GM13977 (cell line): ENCODE results near the gene SPARCL1.

ENCODE experiments used
- DNase-seq: peaks from one replicate; pipeline ENCODE4 v3.0.0; 2012; ENCODE audit warnings: low spot score
- in situ Hi-C: fragments of 300-500 bp; cut with MboI; formaldehyde crosslinking; loops from one replicate; pipeline ENCODE4 v1.12.0; 2022; ENCODE audit warnings: low sequenced_read_pairs, low pct_unique_long_range_greater_than_20kb, mixed read lengths, inconsistent platforms; ENCODE audit not compliant: unreplicated experiment
- TF ChIP-seq, protein P1 (sequence below): IDR thresholded peaks from 2 replicates; pipeline ENCODE4 v1.5.1; 2012; ENCODE audit warnings: mild to moderate bottlenecking, control low read depth; ENCODE audit not compliant: insufficient read depth; ENCODE audit errors: extremely low read depth, missing control alignments

The SPARCL1 gene

DNA sequence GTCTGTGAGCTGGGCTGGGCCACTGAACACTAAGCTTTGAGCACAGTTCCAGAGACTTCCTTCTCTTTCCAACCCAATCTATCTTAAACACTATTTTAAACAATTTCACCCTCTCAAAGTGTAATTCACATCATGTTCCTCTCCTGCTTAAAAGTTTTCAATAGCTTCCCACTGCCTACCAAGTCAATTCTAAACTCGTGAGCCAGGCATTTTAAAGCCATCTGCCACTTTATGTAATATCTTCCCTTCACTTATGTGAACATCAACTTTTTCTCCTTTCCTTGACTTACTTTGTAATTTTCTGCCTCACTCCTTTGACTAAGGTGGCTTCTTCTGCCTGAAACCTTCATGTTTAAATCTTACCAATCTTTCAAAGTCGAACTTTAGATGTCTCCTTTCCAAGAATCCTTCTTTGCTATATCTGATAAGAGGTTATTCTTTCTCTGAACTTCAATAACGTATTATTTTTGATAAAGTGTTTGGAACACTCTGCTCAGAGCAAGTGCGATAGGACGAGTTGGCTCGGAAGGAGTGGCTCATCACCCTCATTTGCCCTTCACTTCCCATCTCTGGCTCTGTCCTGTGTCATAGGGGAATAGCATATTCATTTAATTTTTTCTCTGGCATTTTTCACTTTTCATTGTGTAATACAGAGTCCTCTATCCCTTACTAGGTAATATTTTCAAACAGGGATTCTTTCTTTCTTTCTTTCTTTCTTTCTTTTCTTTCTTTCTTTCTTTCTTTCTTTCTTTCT lies 13.0 kb upstream of the SPARCL1 start:
- DNase-seq, result no peak
- in situ Hi-C loops, result no loop called here
- TF ChIP-seq, protein P1, sequence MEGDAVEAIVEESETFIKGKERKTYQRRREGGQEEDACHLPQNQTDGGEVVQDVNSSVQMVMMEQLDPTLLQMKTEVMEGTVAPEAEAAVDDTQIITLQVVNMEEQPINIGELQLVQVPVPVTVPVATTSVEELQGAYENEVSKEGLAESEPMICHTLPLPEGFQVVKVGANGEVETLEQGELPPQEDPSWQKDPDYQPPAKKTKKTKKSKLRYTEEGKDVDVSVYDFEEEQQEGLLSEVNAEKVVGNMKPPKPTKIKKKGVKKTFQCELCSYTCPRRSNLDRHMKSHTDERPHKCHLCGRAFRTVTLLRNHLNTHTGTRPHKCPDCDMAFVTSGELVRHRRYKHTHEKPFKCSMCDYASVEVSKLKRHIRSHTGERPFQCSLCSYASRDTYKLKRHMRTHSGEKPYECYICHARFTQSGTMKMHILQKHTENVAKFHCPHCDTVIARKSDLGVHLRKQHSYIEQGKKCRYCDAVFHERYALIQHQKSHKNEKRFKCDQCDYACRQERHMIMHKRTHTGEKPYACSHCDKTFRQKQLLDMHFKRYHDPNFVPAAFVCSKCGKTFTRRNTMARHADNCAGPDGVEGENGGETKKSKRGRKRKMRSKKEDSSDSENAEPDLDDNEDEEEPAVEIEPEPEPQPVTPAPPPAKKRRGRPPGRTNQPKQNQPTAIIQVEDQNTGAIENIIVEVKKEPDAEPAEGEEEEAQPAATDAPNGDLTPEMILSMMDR, result no peak

DNA sequence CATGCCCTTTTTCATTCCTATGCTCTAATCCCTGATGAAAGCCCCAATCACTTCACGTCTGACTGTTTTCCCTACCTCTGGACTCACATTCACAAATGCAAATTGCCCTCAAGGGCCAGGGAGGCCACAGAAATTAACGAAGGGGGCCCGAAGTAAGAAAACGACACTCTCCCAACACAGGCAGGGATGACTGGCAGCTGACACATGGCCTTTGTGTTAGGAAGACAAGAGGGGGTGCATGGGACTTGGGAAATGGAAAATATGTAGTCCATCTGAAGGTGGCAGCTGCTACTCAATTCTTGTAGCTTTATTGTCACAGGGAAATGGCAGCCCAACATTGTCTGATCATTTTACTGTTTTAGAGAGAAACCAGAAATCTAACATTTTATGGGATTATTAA lies 12.3 kb upstream of the SPARCL1 start:
- TF ChIP-seq, protein P1, result no peak
- DNase-seq, result no peak
- in situ Hi-C loops, result no loop called here

DNA sequence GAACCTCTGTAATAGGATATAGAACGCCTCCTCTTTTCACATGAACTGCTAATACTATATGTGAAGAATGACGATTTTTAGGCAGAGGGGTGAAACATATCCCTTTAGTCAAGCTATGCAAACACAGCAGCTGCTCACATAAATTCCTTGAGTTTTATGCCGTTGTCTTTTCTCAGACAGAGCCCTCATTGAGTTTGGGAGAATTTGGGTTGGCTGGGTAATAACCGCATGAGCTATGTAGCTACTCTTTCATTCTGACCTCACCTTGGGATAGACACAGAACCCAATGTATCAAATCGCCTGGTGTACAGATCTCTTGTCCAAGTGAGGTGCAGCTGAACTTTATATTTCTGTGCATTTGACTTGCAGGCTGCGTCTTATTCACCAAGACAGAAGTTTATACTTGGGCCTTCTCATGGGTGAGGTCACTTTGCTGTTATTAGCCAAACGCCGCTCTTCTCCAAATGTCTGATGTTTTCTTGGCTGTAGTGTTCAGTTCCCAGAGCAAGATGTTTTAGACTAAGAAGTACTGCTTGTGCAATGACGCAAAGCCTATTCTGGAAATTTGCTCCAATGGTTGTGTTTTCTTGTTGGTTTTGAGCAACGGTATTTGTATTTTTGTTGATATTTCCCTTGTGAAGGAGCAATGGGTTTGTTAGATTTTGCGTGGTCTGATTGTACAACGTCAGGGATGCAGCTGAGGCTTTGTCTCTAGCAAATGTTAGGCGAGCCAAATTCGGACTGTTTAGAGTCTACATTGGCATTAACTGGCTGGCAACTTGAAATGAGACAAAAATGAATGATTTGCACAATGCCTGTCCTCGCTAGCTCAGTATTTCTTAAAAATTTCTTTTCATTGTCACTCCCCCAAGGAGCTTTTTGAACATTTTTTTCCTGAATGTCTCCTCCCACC lies 11.2 kb upstream of the SPARCL1 start:
- TF ChIP-seq, protein P1, result no peak
- in situ Hi-C loops, result no loop called here
- DNase-seq, result no peak

DNA sequence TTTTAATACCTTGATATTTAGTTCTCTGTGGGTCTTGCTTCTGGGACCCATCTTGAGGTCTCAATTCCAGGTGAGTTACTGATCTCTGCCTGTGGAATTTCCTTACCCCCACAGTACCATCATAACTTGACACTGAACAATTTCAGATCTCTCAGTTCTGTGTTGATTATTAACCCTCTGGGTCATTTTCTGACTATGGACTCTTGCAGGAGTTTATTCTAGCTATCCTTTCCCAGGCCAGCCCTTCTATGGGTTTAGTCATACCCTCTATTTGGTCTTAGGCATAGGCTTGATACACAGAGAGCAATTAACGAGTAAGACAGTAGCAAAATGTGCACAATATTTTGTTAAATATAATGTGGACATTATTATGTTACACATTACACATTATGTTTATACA lies 3.7 kb upstream of the SPARCL1 start:
- no peak for DNase-seq
- TF ChIP-seq, protein P1, result no peak
- in situ Hi-C loops, result no loop called here

DNA sequence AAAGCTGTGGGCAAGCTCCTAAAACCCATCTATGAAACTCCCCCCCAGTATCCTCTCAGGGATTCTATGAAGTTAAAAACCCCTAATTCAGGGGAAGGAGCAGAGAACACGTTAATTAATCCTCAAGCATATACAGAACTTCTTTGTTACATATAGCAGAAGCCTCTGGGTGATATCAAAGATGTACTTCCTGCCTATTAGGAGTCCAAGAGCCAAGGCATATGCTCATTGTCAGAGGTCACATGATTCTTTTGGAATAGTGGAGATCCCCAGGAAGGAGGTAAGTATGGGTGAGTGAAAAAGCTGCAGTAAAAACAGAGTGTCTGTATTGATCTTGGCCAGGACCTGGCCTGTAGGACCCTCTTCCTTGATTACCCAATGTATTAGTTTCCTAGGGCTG lies 2.9 kb upstream of the SPARCL1 start:
- DNase-seq, result no peak
- in situ Hi-C loops, result no loop called here
- TF ChIP-seq, protein P1, result no peak

DNA sequence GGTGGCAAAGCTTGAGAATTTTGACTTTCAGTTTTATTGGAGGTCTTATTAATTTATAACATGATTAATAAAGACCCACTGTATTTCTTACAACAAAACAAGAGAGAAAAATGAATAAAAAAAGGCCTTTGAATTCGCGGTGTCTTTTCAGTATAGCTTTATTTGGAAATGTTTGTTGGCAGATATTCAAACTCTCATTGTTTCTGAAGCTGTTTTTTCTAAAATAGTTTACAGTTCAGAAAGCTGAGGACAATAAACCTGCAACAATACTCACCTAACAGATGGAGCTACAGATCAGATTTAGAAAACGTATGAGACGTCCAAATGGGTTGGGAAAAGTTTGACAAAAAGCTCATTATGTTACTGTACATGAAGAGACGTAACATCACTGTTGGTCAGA lies 2.4 kb upstream of the SPARCL1 start:
- no peak for DNase-seq
- TF ChIP-seq, protein P1, result no peak
- in situ Hi-C loops, result no loop called here
